GM12878 (cell line): ENCODE results near the gene PCDHGB2. TPM values are rescaled to one million over a fixed set of nuclear protein-coding genes. Genes with fewer than 3 reads are reported as not detected.

Source experiments
- ATAC-seq: fragments of 200-7000 bp; cut with Tn5 transposase; 3 replicates; pipeline ENCODE4 v1.9.1; 2020; ENCODE audit warnings: mild to moderate bottlenecking, moderate library complexity
- BruUV-seq: library from RNA; stranded (reverse); fragments of 400-500 nt; replicated peaks from 2 replicates; lab custom pipeline; 2021; lab: Mats Ljungman, UMichigan
- CTCF ChIA-PET: fragments of 300-600 bp; sonication (Branson Sonifier 250); formaldehyde crosslinking; extraction: SDS; loops from one replicate; lab custom pipeline; 2021; ENCODE audit warnings: inconsistent platforms; lab: Yijun Ruan, JAX
- POLR2A ChIA-PET: fragments of 350-600 bp; formaldehyde crosslinking; extraction: SDS; loops from one replicate; lab custom pipeline; 2021; ENCODE audit warnings: inconsistent platforms; lab: Charles Lee
- RAD21 ChIA-PET: fragments of 300-600 bp; sonication (Branson Sonifier 250); formaldehyde crosslinking; loops from one replicate; lab custom pipeline; 2023; ENCODE audit warnings: antibody characterized with exemption; ENCODE audit not compliant: unreplicated experiment; lab: Charles Lee
- SMC1A ChIA-PET: fragments of 300-600 bp; sonication (Branson Sonifier 250); formaldehyde crosslinking; loops from one replicate; lab custom pipeline; 2023; ENCODE audit not compliant: unreplicated experiment, uncharacterized antibody; lab: Charles Lee
- DNase-seq: peaks from one replicate; pipeline ENCODE4 v3.0.0-alpha.2; 2011; ENCODE audit warnings: low read depth, low spot score
- FAIRE-seq: peaks from 3 replicates; lab custom pipeline; 2011; peaks lifted over from hg19 to GRCh38; lab: Jason Lieb, UNC
- H2AFZ ChIP-seq: 2 replicates; pipeline ENCODE4 v1.6.0; 2011; ENCODE audit warnings: low read depth, low read length, control low read depth; ENCODE audit not compliant: control insufficient read depth
- H3K27ac ChIP-seq: 2 replicates; pipeline ENCODE4 v1.5.1; 2011; ENCODE audit warnings: control low read depth; ENCODE audit not compliant: control insufficient read depth, insufficient read depth
- H3K27me3 ChIP-seq, 2 experiments: replicated peaks in 1 of 2; 2 replicates each; pipeline versions ENCODE4 v1.6.0 to v1.6.1; 2011; ENCODE audit warnings: low read length in 1 of 2; ENCODE audit not compliant: control insufficient read depth in 2 of 2, insufficient read depth in 2 of 2
- H3K36me3 ChIP-seq, 2 experiments: 2 replicates each; pipeline ENCODE4 v1.5.1; 2011; ENCODE audit warnings: low read length in 1 of 2; ENCODE audit not compliant: control insufficient read depth in 2 of 2, insufficient read depth in 2 of 2
- H3K4me1 ChIP-seq: 2 replicates; pipeline ENCODE4 v1.6.1; 2011; ENCODE audit warnings: mild to moderate bottlenecking, low read length, moderate library complexity, mixed read lengths; ENCODE audit not compliant: control insufficient read depth, insufficient read depth
- H3K4me2 ChIP-seq: 2 replicates; pipeline ENCODE4 v1.6.0; 2011; ENCODE audit warnings: control low read depth; ENCODE audit not compliant: control insufficient read depth, insufficient read depth
- H3K4me3 ChIP-seq: fragments of 200-600 bp; sonication (generic); 2 replicates; pipeline ENCODE4 v1.5.1; 2016
- H3K79me2 ChIP-seq: 2 replicates; pipeline ENCODE4 v1.6.0; 2011; ENCODE audit warnings: low read length; ENCODE audit not compliant: control insufficient read depth, insufficient read depth
- H3K9ac ChIP-seq: 2 replicates; pipeline ENCODE4 v1.8.0; 2011; ENCODE audit warnings: low read length, control low read depth, mixed read lengths; ENCODE audit not compliant: control insufficient read depth, insufficient read depth
- H3K9me3 ChIP-seq: replicated peaks from 3 replicates; pipeline ENCODE4 v1.5.1; 2011; ENCODE audit warnings: mild to moderate bottlenecking, low read length; ENCODE audit not compliant: control insufficient read depth, insufficient read depth
- H4K20me1 ChIP-seq: 2 replicates; pipeline ENCODE4 v1.6.0; 2011; ENCODE audit not compliant: control insufficient read depth, insufficient read depth
- CTCF ChIP-seq, 3 experiments: IDR thresholded peaks in 2 of 3; conservative IDR thresholded peaks in 1 of 3; 2 replicates each; pipeline ENCODE4 v1.5.1; 2011; ENCODE audit warnings: low read depth in 3 of 3, low read length in 3 of 3, mild to moderate bottlenecking in 3 of 3, control low read depth in 2 of 3, moderate library complexity in 2 of 3, inconsistent platforms in 1 of 3, mixed read lengths in 1 of 3; ENCODE audit not compliant: control insufficient read depth in 2 of 3, insufficient read depth in 1 of 3; ENCODE audit errors: extremely low read depth in 1 of 3
- EP300 ChIP-seq, 2 experiments: fragments of 150-350 bp in 1 of 2; IDR thresholded peaks; 2 replicates each; pipeline ENCODE4 v1.6.1; 2011 to 2012; ENCODE audit warnings: low read depth in 2 of 2, low read length in 2 of 2, borderline replicate concordance in 1 of 2, improper control_type of control experiment in 1 of 2, inconsistent platforms in 1 of 2; ENCODE audit not compliant: control insufficient read depth in 1 of 2
- RAD21 ChIP-seq: IDR thresholded peaks from 2 replicates; pipeline ENCODE4 v1.6.1; 2011; ENCODE audit warnings: mild to moderate bottlenecking, low read depth, low read length, moderate library complexity; ENCODE audit not compliant: insufficient read depth
- ZNF24 ChIP-seq: fragments of 450-650 bp; IDR thresholded peaks from 2 replicates; pipeline ENCODE4 v1.6.1; 2017; ENCODE audit warnings: antibody characterized with exemption, mild to moderate bottlenecking
- WGBS: methylation state at CpG from one replicate; pipeline ENCODE4 v1.1.6; 2016; ENCODE audit warnings: low lambda C conversion rate; ENCODE audit not compliant: insufficient replicate concordance, insufficient coverage; ENCODE audit errors: missing lambda C conversion rate; 5-methylcytosine and 5-hydroxymethylcytosine counted together
- in situ Hi-C: fragments of 300-500 bp; cut with MboI; formaldehyde crosslinking; loops from 9 replicates; pipeline ENCODE4 v1.14.3; 2018; ENCODE audit warnings: mixed read lengths
- intact Hi-C: fragments of 100-400 bp; cut with micrococcal nuclease; formaldehyde crosslinking; loops from one replicate; pipeline ENCODE4 v1.14.2; 2022; ENCODE audit not compliant: unreplicated experiment
- polyA plus RNA-seq, 11 experiments: library from polyadenylated mRNA; depleted of rRNA in 4 of 11; unstranded in 6 of 11; stranded (reverse) in 5 of 11; fragments of >200 nt; fragmentation: Nextera tagmentation in 4 of 11; fragmentation: Illumina TruSeq in 1 of 11; extraction: Ambion mirVana in 4 of 11; extraction: Trizol in 1 of 11; gene quantifications; 1 replicate in 1 of 11; 2 replicates in 10 of 11; pipeline versions ENCODE4 v1.2.1 to v1.2.3, GENCODE V29; 2011 to 2016; ENCODE audit warnings: inconsistent platforms in 2 of 11, missing spikeins in 2 of 11, low read depth in 1 of 11
- total RNA-seq, 4 experiments: library from RNA; depleted of rRNA in 3 of 4; stranded (reverse); fragments of >200 nt in 3 of 4; fragmentation: Illumina TruSeq in 1 of 4; extraction: Trizol in 1 of 4; gene quantifications; 2 replicates each; pipeline versions ENCODE4 v1.2.1 to v1.2.3, GENCODE V29; 2013 to 2021

PCDHGB2 gene
- total and polyA plus RNA-seq, 10 of the 15 experiments (the other 5 are each of a cell fraction or from before 2014, with no cell fraction given): 0.06 to 0.38 (median 0.19) TPM; not detected in 2

- TF ChIP-seq EP300 (IDR thresholded peaks at IDR 0.05; ENCODE audit: borderline replicate concordance in 1 of 2, control insufficient read depth in 1 of 2, low read depth in 2 of 2, low read length in 2 of 2): no peak
These were observed 39.9 kb downstream of the PCDHGB2 start (continued) for GRCh38 chr5:141399555-141400258.

GRCh38 chr5:141402553-141403243 lies 42.9 kb downstream of the PCDHGB2 start, which contains the start of gene PCDHGA9:
Gene PCDHGA9 (plus strand): TSS chr5:141402778. CDS start chr5:141402953, 175 bp downstream.
- in situ Hi-C loops: no loop called here
- 54% methylated on average over 27 of the region's 27 CpGs for WGBS
- H3K27ac ChIP-seq: no peak within 1 kb of the TSS
- no peaks in the 10 kb centered on the region for H3K27me3 ChIP-seq
- no peak within 1 kb of the TSS for H2AFZ ChIP-seq
- no peaks in the 10 kb centered on the region for H3K36me3 ChIP-seq
- ChIA-PET SMC1A (interaction anchor here (1.4 kb wide), 1 partner anchor 10 kb away, joined by 4 read pairs; the partner anchor contains the start of gene PCDHGA10), CTCF (interaction anchor here (0.9 to 1.7 kb wide), 3 partner anchors 10 to 161 kb away, joined by 3 to 8 read pairs (median 3); partner anchors contain the start of gene PCDHGA10)
- no TSS peak for BruUV-seq
- H3K9me3 ChIP-seq: peaks cover 18% of the 10 kb centered on the region
- intact Hi-C loops: no loop called here
- peak in 2 of 3 experiments; percentile 28 to 35; a peak in 2 of 6 replicates for TF ChIP-seq CTCF (IDR thresholded peaks at IDR 0.05 in 2 of 3, conservative IDR thresholded peaks at IDR 0.05 in 1 of 3; ENCODE audit: control insufficient read depth in 2 of 3, extremely low read depth in 1 of 3, insufficient read depth in 1 of 3, low read depth in 3 of 3, low read length in 3 of 3)
- no peak for TF ChIP-seq ZNF24
- TF ChIP-seq RAD21: 0 out of 2 replicates have a peak, but pooled peaks have one; percentile 13
- TF ChIP-seq, all 136 proteins: peak for 2
- H3K4me2 ChIP-seq: no peak within 1 kb of the TSS
- POLR2A ChIA-PET: no interaction called here
- no peaks in the 10 kb centered on the region for H3K79me2 ChIP-seq
- RAD21 ChIA-PET: no interaction called here
- no peaks in the 10 kb centered on the region for H4K20me1 ChIP-seq
- ATAC-seq (peak; percentile 45; the same call in 2 of the 3 replicates), FAIRE-seq (no peak), DNase-seq (no peak)
- no peaks in the 10 kb centered on the region for H3K4me1 ChIP-seq
- no peak within 1 kb of the TSS for H3K9ac ChIP-seq
- H3K4me3 ChIP-seq: no peak within 1 kb of the TSS
